Measurements from ENCODE around the gene AUH. TPM values are rescaled to one million over a fixed set of nuclear protein-coding genes. Genes with fewer than 3 reads are reported as not detected.

The AUH gene
- total RNA-seq, 1 experiment from 2014 or later = 29.0 TPM

- RAD21 ChIA-PET (ENCODE audit: low non-redundant PET in 1 of 2, low total read pairs in 2 of 2, uncharacterized antibody in 2 of 2, unreplicated experiment in 2 of 2) = no interaction called here
- CTCF ChIA-PET = no interaction called here
- no peak for DNase-seq (ENCODE audit: low read depth, low spot score)
- Histone ChIP-seq H3K4me3 (replicated peaks in 1 of 2; ENCODE audit: low read depth in 1 of 2, low read length in 2 of 2) (no peak overlapping the region), H4K20me1 (ENCODE audit: insufficient read depth) (no peaks in the 10 kb centered on the region), H3K27ac (ENCODE audit: low read depth, low read length) (no peak overlapping the region), H3K9ac (ENCODE audit: low read length) (no peak overlapping the region), H3K4me1 (ENCODE audit: control insufficient read depth in 1 of 2, insufficient read depth in 2 of 2, low read length in 2 of 2) (peaks cover 37 to 46% of the 10 kb centered on the region in 2 experiments), H3K9me2 (ENCODE audit: insufficient read depth) (no peaks in the 10 kb centered on the region), H3K79me2 (ENCODE audit: insufficient read depth, low read length) (no peaks in the 10 kb centered on the region), H3K36me3 (ENCODE audit: control insufficient read depth in 1 of 2, insufficient read depth in 2 of 2, low read length in 2 of 2) (no peaks in the 10 kb centered on the region), H3K27me3 (ENCODE audit: insufficient read depth, low read length) (no peaks in the 10 kb centered on the region), H3K4me2 (ENCODE audit: low read length) (no peak overlapping the region), H2AFZ (ENCODE audit: low read depth, low read length, poor library complexity, severe bottlenecking) (no peak overlapping the region), H3K9me3 (ENCODE audit: control insufficient read depth in 1 of 2, insufficient read depth in 1 of 2, low read depth in 1 of 2, low read length in 2 of 2) (peaks cover 0 to 4% of the 10 kb centered on the region in 2 experiments; a peak in 2 of 4 replicates)
- ATAC-seq = no peak
- POLR2A ChIA-PET = interaction anchor here (1.4 kb wide), 1 partner anchor 223 kb away, joined by 4 read pairs; the partner anchor contains the start of gene NFIL3
- BruUV-seq (replicated peaks) = no TSS peak
- TF ChIP-seq EZH2 (IDR thresholded peaks at IDR 0.05) = no peak
- TF ChIP-seq EGR1 (IDR thresholded peaks at IDR 0.05; ENCODE audit: low read depth) = no peak
- no peak for TF ChIP-seq ZNF274 (IDR thresholded peaks at IDR 0.05; ENCODE audit: low read depth, low read length)
- no peak for TF ChIP-seq POLR2AphosphoS5 (IDR thresholded peaks at IDR 0.05; ENCODE audit: low read depth, low read length)
- intact Hi-C loops (cut with micrococcal nuclease) = no loop called here
These were observed 160.9 kb downstream of the AUH start for GRCh38 chr9:91200692-91201336.

GRCh38 chr9:91199739-91200497 is 161.8 kb downstream of the AUH start:
- ATAC-seq = no peak
- TF ChIP-seq EZH2 (IDR thresholded peaks at IDR 0.05) = no peak
- no peak for TF ChIP-seq ATF3 (IDR thresholded peaks at IDR 0.05)
- TF ChIP-seq JUND (IDR thresholded peaks at IDR 0.05) = no peak
- TF ChIP-seq RAD21 (IDR thresholded peaks at IDR 0.05; ENCODE audit: low read depth) = no peak
- TF ChIP-seq POLR2AphosphoS5 (IDR thresholded peaks at IDR 0.05; ENCODE audit: low read depth, low read length) = no peak
- no peak for TF ChIP-seq CBX3 (IDR thresholded peaks at IDR 0.05; ENCODE audit: low read depth)
- TF ChIP-seq FOSL1 (IDR thresholded peaks at IDR 0.05; ENCODE audit: low read depth) = no peak
- TF ChIP-seq YY1 (IDR thresholded peaks at IDR 0.05; ENCODE audit: extremely low read depth, insufficient replicate concordance, low read depth, low read length) = no peak
- TF ChIP-seq MAX (IDR thresholded peaks at IDR 0.05) = no peak
- TF ChIP-seq CTCF (IDR thresholded peaks at IDR 0.05 in 2 of 3, conservative IDR thresholded peaks at IDR 0.05 in 1 of 3; ENCODE audit: borderline replicate concordance in 1 of 3, insufficient read depth in 1 of 3, low read depth in 2 of 3, low read length in 2 of 3) = no peak
- no peak for TF ChIP-seq POLR2A (IDR thresholded peaks at IDR 0.05; ENCODE audit: borderline replicate concordance, extremely low read depth, insufficient read depth, insufficient read length)
- no peak for TF ChIP-seq CEBPB (IDR thresholded peaks at IDR 0.05; ENCODE audit: low read depth)
- TF ChIP-seq ELF1 (IDR thresholded peaks at IDR 0.05; ENCODE audit: borderline replicate concordance, low read depth) = no peak
- no peak for TF ChIP-seq ZNF274 (IDR thresholded peaks at IDR 0.05; ENCODE audit: low read depth, low read length)
- TF ChIP-seq SRF (IDR thresholded peaks at IDR 0.05; ENCODE audit: low read depth) = no peak
- TF ChIP-seq SIN3A (IDR thresholded peaks at IDR 0.05; ENCODE audit: low read depth) = no peak

More at GRCh38 chr9:91199739-91200497, 161.8 kb downstream of the AUH start:
- POLR2A ChIA-PET = interaction anchor here (1.4 kb wide), 1 partner anchor 224 kb away, joined by 4 read pairs; the partner anchor contains the start of gene NFIL3
- no peaks in the 10 kb centered on the region for H3K36me3 ChIP-seq (ENCODE audit: control insufficient read depth in 1 of 2, insufficient read depth in 2 of 2, low read length in 2 of 2)
- H3K4me1 ChIP-seq (ENCODE audit: control insufficient read depth in 1 of 2, insufficient read depth in 2 of 2, low read length in 2 of 2) = peaks cover 46 to 55% of the 10 kb centered on the region in 2 experiments
- CTCF ChIA-PET = interaction anchor here (1.4 kb wide), 1 partner anchor 8 kb away, joined by 3 read pairs; no protein-coding TSS in a partner anchor
- intact Hi-C loops (cut with micrococcal nuclease) = loop anchor here (5.0 to 10.0 kb wide), 4 partner anchors 102 to 227 kb away; partner anchors contain the start of gene AUH
- H3K4me2 ChIP-seq (ENCODE audit: low read length) = peak overlapping the region; percentile 27
- BruUV-seq (replicated peaks) = no TSS peak
- peaks cover 0 to 4% of the 10 kb centered on the region in 2 experiments; a peak in 2 of 4 replicates for H3K9me3 ChIP-seq (ENCODE audit: control insufficient read depth in 1 of 2, insufficient read depth in 1 of 2, low read depth in 1 of 2, low read length in 2 of 2)
- DNase-seq (ENCODE audit: low read depth, low spot score) = no peak
- H3K27ac ChIP-seq (ENCODE audit: low read depth, low read length) = peak overlapping the region; percentile 29
- no peaks in the 10 kb centered on the region for H3K79me2 ChIP-seq (ENCODE audit: insufficient read depth, low read length)
- H3K9me2 ChIP-seq (ENCODE audit: insufficient read depth) = no peaks in the 10 kb centered on the region
- H3K27me3 ChIP-seq (ENCODE audit: insufficient read depth, low read length) = no peaks in the 10 kb centered on the region
- H3K4me3 ChIP-seq (replicated peaks in 1 of 2; ENCODE audit: low read depth in 1 of 2, low read length in 2 of 2) = no peak overlapping the region
- no peak overlapping the region for H2AFZ ChIP-seq (ENCODE audit: low read depth, low read length, poor library complexity, severe bottlenecking)
- RAD21 ChIA-PET (ENCODE audit: low non-redundant PET in 1 of 2, low total read pairs in 2 of 2, uncharacterized antibody in 2 of 2, unreplicated experiment in 2 of 2) = no interaction called here
- H3K9ac ChIP-seq (ENCODE audit: low read length) = no peak overlapping the region
- no peaks in the 10 kb centered on the region for H4K20me1 ChIP-seq (ENCODE audit: insufficient read depth)

Data from HCT116 (cell line).